IPS-NIHi7 (cell line): ENCODE data around the gene AR.
"Not testable (repeated sequence)": the region's sequence is repeated elsewhere in the genome, so short reads cannot be mapped to it uniquely, and the experiment has no call there.

Source experiments
- DNase-seq: peaks from one replicate; pipeline ENCODE4 v3.0.0; 2012; ENCODE audit warnings: mixed read lengths; ENCODE audit errors: extremely low spot score

The AR gene

GRCh38 chrX:67637293-67637692, 93.5 kb downstream of the AR start:
- not testable (repeated sequence) for DNase-seq

GRCh38 chrX:67648361-67648760, 104.5 kb downstream of the AR start:
- no peak for DNase-seq

DNA sequence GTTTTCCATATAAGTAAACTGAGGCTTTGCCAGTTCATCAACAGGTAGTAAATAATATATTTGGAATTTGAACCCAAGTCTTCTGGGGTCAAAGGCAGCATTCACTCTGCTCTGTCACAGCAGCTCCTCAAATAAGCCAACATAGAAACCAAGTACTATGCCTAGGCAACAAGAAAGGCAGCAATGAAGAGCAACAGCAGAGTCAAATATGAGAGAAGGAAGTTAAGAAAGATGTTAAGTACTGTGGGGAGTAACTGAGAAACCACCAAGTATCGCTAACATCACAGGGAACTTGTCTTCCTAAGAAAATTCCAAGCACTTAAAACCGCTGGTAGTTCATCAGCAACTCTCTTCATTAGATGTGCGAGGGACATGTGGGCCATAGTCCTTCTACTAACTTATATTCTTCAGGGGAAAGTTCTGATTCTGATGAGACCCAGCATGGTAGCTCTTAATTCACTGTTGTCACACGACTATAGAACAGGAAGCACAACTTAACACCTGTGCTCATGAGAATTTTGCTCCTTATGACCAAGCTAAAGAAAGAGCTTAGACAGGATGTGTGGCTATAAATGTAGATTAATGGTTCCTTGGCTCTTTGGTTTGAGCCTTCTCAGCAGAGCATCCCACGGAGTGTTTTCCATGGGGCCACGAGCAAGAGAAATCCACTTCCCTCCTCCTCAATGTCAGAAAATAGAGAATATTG, 107.8 kb downstream of the AR start:
- no peak for DNase-seq

DNA sequence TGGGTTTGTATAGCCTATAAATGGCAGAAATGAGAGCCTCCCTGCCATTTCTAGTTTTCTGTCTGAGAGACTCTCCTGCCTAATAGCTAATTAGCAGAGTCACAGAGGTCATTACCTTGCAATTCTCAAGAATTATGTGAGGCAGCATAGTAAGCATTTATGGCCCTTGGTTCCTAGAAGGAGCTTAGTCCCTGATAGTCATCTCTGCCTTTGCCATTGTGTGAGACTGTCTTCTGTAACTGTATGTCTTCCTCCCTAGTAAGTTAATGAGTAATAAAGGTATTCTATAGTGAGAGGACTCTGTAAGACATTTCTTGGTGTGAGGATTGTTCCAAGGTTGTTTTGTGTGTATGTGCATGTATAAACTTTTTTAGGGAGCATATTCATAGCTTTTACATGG, 108.7 kb downstream of the AR start:
- no peak for DNase-seq

GRCh38 chrX:67654301-67654700, 110.5 kb downstream of the AR start:
- no peak for DNase-seq

DNA sequence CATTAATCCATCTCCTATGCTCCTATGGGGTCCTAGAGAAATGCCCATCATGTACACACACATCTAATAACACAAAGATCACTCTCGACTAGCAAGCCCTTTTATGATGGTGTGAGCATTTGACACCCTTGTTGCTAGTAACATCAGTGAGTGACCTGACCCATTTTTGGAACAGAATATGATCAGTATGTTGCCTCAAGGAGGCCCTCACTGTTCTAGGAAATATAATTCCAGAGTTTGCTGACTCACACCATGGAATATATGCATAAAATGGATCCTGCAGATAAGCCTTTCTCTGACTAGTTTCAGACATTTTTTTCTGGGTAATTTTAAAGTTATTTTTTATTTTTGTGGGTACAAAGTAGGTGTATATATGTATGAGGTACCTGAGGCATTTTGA, 121.8 kb downstream of the AR start:
- no peak for DNase-seq

DNA sequence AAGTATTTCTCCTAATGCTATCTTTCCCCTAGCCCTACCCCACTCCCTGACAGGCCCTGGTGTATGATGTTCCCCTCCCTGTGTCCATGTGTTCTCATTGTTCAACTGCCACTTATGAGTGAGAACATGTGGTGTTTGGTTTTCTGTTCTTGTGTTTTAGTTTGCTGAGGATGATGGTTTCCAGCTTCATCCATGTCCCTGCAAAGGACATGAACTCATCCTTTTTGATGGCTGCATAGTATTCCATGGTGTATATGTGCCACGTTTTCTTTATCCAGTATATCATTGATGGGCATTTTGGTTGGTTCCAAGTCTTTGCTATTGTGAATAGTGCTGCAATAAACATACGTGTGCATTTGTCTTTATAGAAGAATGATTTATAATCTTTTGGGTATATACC, 126.9 kb downstream of the AR start:
- DNase-seq = not testable (repeated sequence)

DNA sequence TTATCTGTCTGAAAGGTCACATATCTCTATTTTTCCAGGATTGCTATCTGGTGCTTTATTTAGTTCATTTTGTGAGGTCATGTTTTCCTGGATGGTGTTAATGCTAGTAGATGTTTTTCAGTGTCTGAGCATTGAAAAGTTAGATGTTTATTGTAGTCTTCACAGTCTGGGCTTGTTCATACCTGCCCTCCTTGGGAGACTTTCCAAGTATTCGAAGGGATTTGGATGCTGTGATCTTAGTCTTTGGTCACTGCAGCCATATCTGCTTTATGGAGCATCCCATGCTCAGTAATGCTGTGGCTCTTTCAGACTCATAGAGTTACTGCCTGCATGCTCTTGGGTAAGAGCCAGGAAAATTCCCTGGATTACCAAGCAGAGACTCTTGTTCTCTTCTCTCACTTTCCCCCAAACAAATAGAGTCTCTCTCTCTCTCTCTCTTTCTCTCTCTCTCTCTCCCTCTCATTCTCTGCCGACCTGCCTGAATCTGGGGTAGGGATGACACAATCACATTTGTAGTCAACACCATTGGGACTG, 130.0 kb downstream of the AR start:
- DNase-seq = no peak

DNA sequence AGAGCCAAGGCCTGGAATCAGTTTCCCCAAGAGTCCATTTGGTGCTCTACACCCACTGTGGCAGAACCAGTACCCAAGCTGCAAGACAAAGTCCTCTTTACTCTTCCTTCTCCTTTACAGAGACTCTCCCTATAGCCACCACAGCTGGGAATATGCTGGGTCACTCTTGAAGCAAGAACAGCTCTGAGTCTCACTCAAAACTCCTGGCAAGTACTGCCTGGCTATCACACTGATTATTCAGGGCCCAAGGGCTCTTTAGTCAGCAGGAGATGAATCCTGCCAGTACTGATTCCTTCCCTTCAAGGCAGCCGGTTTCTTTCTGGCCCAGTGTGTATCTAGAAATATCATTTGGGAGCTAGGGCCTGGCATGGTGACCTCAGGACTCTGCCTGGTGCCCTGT, 130.9 kb downstream of the AR start:
- DNase-seq = no peak

- no peak for DNase-seq
Observed at GRCh38 chrX:67684136-67684535, 140.3 kb downstream of the AR start.

- no peak for DNase-seq
Observed at GRCh38 chrX:67692246-67692645, 148.4 kb downstream of the AR start.

- no peak for DNase-seq
Observed at GRCh38 chrX:67693928-67694327, 150.1 kb downstream of the AR start.

DNA sequence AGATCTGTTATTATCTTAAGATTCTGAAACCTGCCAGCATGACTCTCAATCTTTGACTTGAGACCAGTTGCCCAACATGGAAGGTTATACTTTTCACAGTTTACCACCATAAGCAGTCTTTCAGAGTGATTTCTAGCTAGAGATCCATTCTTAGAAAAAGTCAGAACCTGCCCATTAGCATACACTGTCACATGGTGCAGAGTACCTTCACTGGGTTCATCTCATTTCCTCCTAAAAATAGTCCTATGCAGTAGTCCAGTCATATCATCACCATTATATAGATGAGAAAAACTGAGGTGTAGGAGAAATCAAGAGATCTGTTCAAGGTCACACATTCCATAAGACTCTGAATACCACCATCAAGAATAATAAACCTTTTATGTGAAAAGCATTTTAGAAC, 153.6 kb downstream of the AR start:
- no peak for DNase-seq

DNA sequence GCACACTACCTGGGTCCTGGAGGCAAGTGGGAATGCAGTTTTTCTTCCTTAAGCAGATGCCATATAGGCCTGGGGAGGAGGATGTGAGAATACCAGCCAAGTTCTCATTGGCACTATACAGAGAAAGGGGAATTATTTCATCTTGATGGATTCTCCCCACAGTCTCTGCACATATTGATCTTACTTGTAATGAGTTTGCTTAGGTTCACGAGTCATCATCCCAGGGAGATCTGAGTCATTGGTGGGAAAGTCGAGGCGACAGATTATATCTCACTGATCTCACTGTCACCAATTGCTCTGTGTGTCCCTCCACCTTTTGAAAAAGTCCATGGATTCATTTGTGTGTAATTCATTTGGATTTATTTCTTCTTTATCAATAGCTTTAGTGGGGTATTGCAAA, 156.8 kb downstream of the AR start:
- no peak for DNase-seq

DNA sequence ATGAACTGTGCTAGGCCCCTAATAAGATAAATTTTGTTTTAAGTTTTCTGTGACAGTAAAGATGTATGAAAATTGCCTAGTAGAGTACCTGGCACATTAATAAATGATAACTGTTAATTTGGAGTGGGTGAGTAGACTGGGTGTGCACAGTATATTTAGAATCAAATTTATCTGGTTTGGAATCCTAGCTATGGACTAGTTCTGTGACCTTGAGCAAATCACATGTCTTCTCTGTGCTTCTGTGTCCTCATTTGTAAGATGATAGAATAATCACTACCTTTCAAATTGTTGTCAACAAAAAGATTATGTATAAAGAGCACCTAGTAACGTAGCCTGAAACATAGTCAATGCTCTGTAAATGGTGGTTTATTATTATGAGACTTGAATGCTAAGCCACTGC, 170.2 kb downstream of the AR start:
- DNase-seq = no peak

DNA sequence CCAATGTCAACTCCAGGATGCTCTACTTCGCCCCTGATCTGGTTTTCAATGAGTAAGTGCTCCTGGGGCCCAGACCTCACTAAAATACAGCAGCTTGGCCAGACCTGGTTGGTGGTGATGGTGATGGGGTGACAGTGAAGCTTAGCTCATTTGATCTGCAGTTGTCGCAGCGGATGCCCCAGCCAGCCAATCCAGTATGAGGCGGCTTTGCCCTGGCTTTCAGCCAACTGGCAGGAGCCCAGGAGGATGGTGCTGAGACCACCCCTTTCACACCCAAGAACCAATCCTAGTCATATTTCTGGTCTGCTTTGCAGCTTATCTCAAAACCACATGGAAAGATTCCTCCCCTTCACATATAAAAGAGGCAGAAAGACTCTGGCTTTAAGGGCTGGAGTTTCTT, 173.8 kb downstream of the AR start:
- DNase-seq = no peak

DNA sequence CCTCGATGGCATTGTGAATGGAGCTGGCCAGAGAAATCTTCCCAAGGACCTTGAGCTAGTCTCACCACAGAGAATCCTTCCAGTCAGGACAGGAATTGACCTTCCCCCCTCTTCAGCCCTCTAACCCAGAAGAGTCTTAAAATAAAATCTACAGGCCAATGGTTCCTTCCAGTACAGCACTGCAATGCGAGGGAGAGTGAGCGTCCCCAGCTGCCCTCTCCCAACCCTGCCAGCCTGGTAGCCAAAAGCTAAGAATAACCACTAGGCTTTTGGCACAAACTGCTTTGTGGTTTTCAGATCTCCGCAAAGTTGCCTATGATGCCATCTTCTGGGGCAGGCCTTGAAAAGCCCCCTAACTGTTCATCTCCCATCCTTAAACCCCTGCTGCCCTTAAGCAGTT, 175.1 kb downstream of the AR start:
- DNase-seq = no peak

- DNase-seq = no peak
Observed at GRCh38 chrX:67720344-67720743, 176.5 kb downstream of the AR start.

DNA sequence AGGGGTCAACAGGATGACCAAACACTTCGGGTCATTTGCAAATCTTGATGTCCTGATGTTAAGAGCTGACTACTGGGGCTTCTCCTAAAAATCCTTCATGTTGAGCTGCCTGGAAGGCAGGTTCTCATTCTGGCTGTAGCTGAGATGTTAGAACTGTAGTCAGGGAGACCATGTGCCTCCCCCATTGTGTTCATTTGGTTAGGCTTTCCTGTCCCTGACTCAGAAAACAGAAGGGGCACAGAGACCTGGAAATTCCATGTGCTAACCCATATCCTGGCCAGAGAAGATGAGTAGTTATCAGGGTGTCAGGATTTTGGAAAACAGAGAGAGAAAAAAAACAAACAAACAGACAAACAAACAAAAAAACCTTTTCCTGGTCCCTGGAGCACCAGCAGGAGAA, 177.5 kb downstream of the AR start:
- no peak for DNase-seq

GRCh38 chrX:67723580-67724351, 179.9 kb downstream of the AR start:
- DNase-seq = no peak

- no peak for DNase-seq
Observed at GRCh38 chrX:67724359-67725110, 180.7 kb downstream of the AR start.

DNA sequence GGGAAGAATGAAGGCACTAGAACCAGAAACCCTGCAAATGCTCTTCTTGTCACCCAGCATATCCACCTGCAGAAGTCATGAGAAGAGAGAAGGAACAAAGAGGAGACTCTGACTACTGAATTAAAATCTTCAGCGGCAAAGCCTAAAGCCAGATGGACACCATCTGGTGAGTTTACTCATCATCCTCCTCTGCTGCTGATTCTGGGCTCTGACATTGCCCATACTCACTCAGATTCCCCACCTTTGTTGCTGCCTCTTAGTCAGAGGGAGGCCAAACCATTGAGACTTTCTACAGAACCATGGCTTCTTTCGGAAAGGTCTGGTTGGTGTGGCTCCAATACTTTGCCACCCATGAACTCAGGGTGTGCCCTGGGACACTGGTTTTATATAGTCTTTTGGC, 181.7 kb downstream of the AR start:
- no peak for DNase-seq

DNA sequence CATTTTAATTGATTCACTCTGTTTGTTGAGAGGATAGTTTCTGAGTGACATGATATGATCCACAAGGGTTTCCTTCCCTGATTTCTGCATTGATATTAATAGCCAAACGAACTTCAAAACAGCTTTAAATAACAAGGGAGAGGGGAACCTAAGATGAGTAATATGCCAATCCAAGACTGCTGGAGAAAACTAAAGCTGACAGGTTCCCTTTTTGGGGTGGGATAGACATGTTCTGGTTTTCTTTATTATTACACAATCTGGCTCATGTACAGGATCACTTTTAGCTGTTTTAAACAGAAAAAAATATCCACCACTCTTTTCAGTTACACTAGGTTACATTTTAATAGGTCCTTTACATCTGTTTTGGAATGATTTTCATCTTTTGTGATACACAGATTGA, 182.2 kb downstream of the AR start:
- no peak for DNase-seq
